Activated T-cell treated with anti-CD3 and anti-CD28 coated beads, Interleukin-2, amount 50 U/mL, for 24 hours (primary cell): Measurements from ENCODE around the gene CYTH1.
A peak's percentile ranks its signal among the peaks of the same experiment; 100 is the strongest.
"Not testable (repeated sequence)": the region's sequence is repeated elsewhere in the genome, so short reads cannot be mapped to it uniquely, and the experiment has no call there.

ENCODE experiments used
- DNase-seq: peaks from one replicate; pipeline ENCODE4 v3.0.0-alpha.2; 2020
- H3K27ac Mint-ChIP-seq: 2 replicates; pipeline ENCODE4 v1.8.0; 2020; ENCODE audit warnings: mild to moderate bottlenecking, mixed read lengths
- H3K27me3 Mint-ChIP-seq: 2 replicates; pipeline ENCODE4 v1.8.0; 2020; ENCODE audit warnings: mixed read lengths
- H3K36me3 Mint-ChIP-seq: 2 replicates; pipeline ENCODE4 v1.8.0; 2020; ENCODE audit warnings: low read depth, mixed read lengths
- H3K4me1 Mint-ChIP-seq: 2 replicates; pipeline ENCODE4 v1.8.0; 2020; ENCODE audit warnings: low read depth, mixed read lengths
- H3K4me3 Mint-ChIP-seq: 2 replicates; pipeline ENCODE4 v1.8.0; 2020; ENCODE audit warnings: mild to moderate bottlenecking, moderate library complexity, mixed read lengths
- H3K9me3 Mint-ChIP-seq: 2 replicates; pipeline ENCODE4 v1.8.0; 2020; ENCODE audit warnings: mixed read lengths

The CYTH1 gene

GRCh38 chr17:78785663-78786057 is 3.6 kb upstream of the CYTH1 start:
- DNase-seq = no peak
- no peak overlapping the region for H3K4me3 Mint-ChIP-seq
- peak overlapping the region; percentile 50 for H3K27ac Mint-ChIP-seq
- peaks cover 35% of the 10 kb centered on the region for H3K36me3 Mint-ChIP-seq
- H3K27me3 Mint-ChIP-seq = no peaks in the 10 kb centered on the region
- H3K4me1 Mint-ChIP-seq = peaks cover 49% of the 10 kb centered on the region
- H3K9me3 Mint-ChIP-seq = no peaks in the 10 kb centered on the region

- Mint-ChIP-seq H3K4me3 (peak overlapping the region; percentile 15), H3K9me3 (no peaks in the 10 kb centered on the region), H3K27ac (peak overlapping the region; percentile 24), H3K27me3 (no peaks in the 10 kb centered on the region), H3K4me1 (peaks cover 49% of the 10 kb centered on the region), H3K36me3 (peaks cover 34% of the 10 kb centered on the region)
- DNase-seq = no peak
Observed at GRCh38 chr17:78785011-78785662, 3.1 kb upstream of the CYTH1 start.

GRCh38 chr17:78784352-78784751 is 2.3 kb upstream of the CYTH1 start:
- peaks cover 50% of the 10 kb centered on the region for H3K4me1 Mint-ChIP-seq
- H3K27ac Mint-ChIP-seq = peak overlapping the region; percentile 90
- no peak overlapping the region for H3K4me3 Mint-ChIP-seq

DNA sequence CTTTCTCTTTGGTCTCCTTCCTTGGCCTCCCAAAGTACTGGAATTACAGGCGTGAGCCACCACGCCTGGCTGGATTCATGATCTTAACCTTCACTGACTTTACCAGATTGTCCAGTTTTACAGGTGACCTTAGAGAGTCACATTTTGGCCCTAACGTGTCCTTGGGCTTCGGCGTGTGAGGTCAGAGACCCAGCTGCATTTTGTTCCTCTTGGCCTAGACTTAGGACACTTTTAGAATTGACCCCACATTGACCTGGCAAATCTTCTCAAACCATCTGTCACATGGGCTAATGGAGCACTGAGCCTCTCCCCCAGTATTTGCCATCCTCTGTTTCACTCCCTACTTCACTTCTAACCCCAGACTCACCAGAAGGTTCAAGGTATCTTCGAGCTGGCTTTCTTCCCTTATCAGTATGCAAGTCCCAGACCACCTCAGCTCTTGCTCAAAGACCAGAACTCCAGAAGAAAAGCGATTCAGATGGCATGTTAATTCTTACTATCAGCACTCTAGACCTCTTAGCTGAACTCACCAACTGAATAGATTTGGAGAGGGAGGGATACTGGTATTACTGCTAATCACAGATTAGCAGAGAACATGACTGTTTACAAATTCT is 1.7 kb upstream of the CYTH1 start:
- H3K9me3 Mint-ChIP-seq = no peaks in the 10 kb centered on the region
- peak overlapping the region; percentile 31 for H3K4me3 Mint-ChIP-seq
- no peaks in the 10 kb centered on the region for H3K27me3 Mint-ChIP-seq
- no peak for DNase-seq
- H3K36me3 Mint-ChIP-seq = peaks cover 36% of the 10 kb centered on the region
- peaks cover 52% of the 10 kb centered on the region for H3K4me1 Mint-ChIP-seq
- H3K27ac Mint-ChIP-seq = peak overlapping the region; percentile 90

More at GRCh38 chr17:78784352-78784751, 2.3 kb upstream of the CYTH1 start:
- Mint-ChIP-seq H3K9me3 (no peaks in the 10 kb centered on the region), H3K27me3 (no peaks in the 10 kb centered on the region), H3K36me3 (peaks cover 36% of the 10 kb centered on the region)
- DNase-seq = no peak

GRCh38 chr17:78781104-78781892 is 775 bp downstream of the CYTH1 start:
- Mint-ChIP-seq H3K36me3 (peaks cover 24% of the 10 kb centered on the region), H3K27me3 (no peaks in the 10 kb centered on the region), H3K4me3 (peak overlapping the region; percentile 83), H3K9me3 (no peaks in the 10 kb centered on the region), H3K4me1 (peaks cover 51% of the 10 kb centered on the region), H3K27ac (peak overlapping the region; percentile 96)
- peak; percentile 76 for DNase-seq

DNA sequence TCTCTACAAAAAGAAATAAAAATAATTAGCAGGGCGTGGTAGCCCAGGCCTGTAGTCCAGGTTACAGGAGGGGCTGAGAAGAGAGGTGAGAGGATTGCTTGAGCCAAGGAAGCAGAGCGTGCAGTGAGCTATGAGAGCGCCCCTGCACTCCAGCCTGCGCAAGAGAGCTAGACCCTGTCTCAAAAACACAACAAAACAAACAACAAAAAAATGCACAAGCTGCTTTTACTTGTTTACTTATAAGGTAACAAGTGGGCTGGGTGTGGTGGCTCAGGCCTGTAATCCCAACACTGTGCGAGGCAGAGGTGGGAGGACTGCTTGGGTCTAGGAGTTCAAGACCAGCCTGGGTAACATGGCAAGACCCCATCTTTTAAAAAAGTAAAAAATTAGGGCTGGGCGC is 1.7 kb downstream of the CYTH1 start:
- Mint-ChIP-seq H3K27ac (peak overlapping the region; percentile 96), H3K27me3 (no peaks in the 10 kb centered on the region), H3K4me3 (peak overlapping the region; percentile 83), H3K36me3 (peaks cover 28% of the 10 kb centered on the region), H3K4me1 (peaks cover 56% of the 10 kb centered on the region), H3K9me3 (no peaks in the 10 kb centered on the region)
- peak; percentile 52 for DNase-seq

DNA sequence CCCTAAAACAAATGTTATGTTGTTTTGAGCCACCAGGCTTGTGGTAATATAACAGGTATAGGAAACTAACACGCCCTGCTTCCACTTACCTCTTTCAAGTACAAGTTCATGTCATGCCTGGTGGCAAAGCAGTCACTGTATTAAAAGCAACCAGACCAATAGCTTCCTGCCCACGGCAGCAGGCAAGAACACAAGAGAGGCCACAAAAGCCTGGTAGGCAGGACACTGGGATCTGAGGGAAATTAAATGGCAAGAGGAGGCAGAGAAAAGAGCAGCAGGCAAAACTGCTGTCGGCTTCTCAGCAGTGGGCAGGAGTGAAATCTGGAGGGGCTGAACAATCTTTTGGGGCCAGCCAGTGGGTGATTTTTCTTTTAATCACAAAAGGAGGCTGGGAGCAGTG is 2.2 kb downstream of the CYTH1 start:
- H3K4me3 Mint-ChIP-seq = peak overlapping the region; percentile 83
- H3K27me3 Mint-ChIP-seq = no peaks in the 10 kb centered on the region
- peaks cover 28% of the 10 kb centered on the region for H3K36me3 Mint-ChIP-seq
- H3K4me1 Mint-ChIP-seq = peaks cover 55% of the 10 kb centered on the region
- peak; percentile 63 for DNase-seq
- peak overlapping the region; percentile 96 for H3K27ac Mint-ChIP-seq
- no peaks in the 10 kb centered on the region for H3K9me3 Mint-ChIP-seq

DNA sequence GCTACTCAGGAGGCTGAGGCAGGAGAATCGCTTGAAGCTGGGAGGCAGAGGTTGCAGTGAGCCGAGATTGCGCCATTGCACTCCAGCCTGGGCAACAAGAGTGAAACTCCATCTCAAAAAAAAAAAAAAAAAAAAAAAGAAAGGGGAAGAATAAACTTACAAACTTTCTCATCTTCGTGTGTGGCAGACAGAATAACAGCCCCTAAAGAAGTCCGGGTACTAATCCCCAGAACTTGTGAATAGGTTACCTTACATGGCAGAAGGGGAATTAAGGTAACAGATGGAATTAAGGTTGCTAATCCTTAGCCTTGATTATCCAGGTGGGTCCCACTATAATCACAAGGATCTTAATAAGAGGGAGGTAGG is 2.8 kb downstream of the CYTH1 start:
- not testable (repeated sequence) for H3K27me3 Mint-ChIP-seq, H3K9me3 Mint-ChIP-seq, DNase-seq
- H3K27ac Mint-ChIP-seq = peak overlapping the region; percentile 96
- peaks cover 33% of the 10 kb centered on the region for H3K36me3 Mint-ChIP-seq
- peaks cover 57% of the 10 kb centered on the region for H3K4me1 Mint-ChIP-seq
- H3K4me3 Mint-ChIP-seq = peak overlapping the region; percentile 83

GRCh38 chr17:78777881-78778280 is 4.2 kb downstream of the CYTH1 start:
- Mint-ChIP-seq H3K36me3 (peaks cover 39% of the 10 kb centered on the region), H3K4me3 (peak overlapping the region; percentile 65), H3K27ac (peak overlapping the region; percentile 95), H3K27me3 (no peaks in the 10 kb centered on the region), H3K4me1 (peaks cover 57% of the 10 kb centered on the region), H3K9me3 (no peaks in the 10 kb centered on the region)
- no peak for DNase-seq

- peaks cover 48% of the 10 kb centered on the region for H3K36me3 Mint-ChIP-seq
Observed at GRCh38 chr17:78774956-78775571, 7.0 kb downstream of the CYTH1 start.

GRCh38 chr17:78774453-78774852 is 7.6 kb downstream of the CYTH1 start:
- Mint-ChIP-seq H3K27me3 (no peaks in the 10 kb centered on the region), H3K4me3 (peak overlapping the region; percentile 79), H3K27ac (peak overlapping the region; percentile 94), H3K4me1 (peaks cover 64% of the 10 kb centered on the region), H3K36me3 (peaks cover 42% of the 10 kb centered on the region), H3K9me3 (no peaks in the 10 kb centered on the region)
- peak; percentile 56 for DNase-seq

More at GRCh38 chr17:78774956-78775571, 7.0 kb downstream of the CYTH1 start:
- peak; percentile 77 for DNase-seq
- Mint-ChIP-seq H3K4me1 (peaks cover 70% of the 10 kb centered on the region), H3K27ac (peak overlapping the region; percentile 94), H3K9me3 (no peaks in the 10 kb centered on the region), H3K4me3 (peak overlapping the region; percentile 79), H3K27me3 (no peaks in the 10 kb centered on the region)

DNA sequence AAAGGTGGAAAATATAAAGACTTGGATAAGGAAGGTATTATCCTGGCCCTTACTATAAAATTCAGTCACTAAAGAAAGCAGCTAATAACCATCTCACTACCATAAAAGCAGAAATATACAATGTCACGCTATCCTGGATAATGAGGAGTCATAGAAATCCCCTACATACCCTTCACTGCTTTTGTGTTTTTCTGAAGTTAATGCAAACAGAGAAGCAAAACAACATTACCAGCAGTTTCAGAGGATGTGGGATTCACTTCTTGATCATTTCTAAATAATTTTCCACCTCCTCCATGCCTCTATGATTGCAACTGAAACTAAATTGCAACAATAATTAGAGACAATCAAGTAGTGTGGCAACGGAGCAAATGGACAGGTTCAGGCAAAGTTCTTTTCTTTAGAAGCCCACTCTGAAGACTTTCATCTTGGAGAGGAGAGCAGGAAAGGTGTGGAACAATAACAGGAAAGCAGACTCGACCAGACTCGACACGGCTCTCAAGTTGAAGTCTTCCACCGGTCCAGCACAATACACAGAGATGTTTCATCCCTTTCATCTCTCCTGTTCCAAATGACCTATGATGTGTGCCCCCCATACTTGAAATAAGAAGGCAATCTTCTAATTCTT is 10.2 kb downstream of the CYTH1 start:
- Mint-ChIP-seq H3K36me3 (peaks cover 34% of the 10 kb centered on the region), H3K27ac (peak overlapping the region; percentile 98), H3K4me3 (peak overlapping the region; percentile 75), H3K9me3 (no peaks in the 10 kb centered on the region), H3K4me1 (peaks cover 50% of the 10 kb centered on the region), H3K27me3 (no peaks in the 10 kb centered on the region)
- peak; percentile 42 for DNase-seq

GRCh38 chr17:78769196-78769773 is 12.8 kb downstream of the CYTH1 start:
- Mint-ChIP-seq H3K27ac (no peak overlapping the region), H3K27me3 (no peaks in the 10 kb centered on the region), H3K9me3 (no peaks in the 10 kb centered on the region), H3K4me1 (peaks cover 39% of the 10 kb centered on the region), H3K36me3 (peaks cover 32% of the 10 kb centered on the region), H3K4me3 (no peak overlapping the region)
- DNase-seq = peak; percentile 40

- Mint-ChIP-seq H3K27me3 (no peaks in the 10 kb centered on the region), H3K4me3 (no peak overlapping the region), H3K27ac (no peak overlapping the region), H3K9me3 (no peaks in the 10 kb centered on the region), H3K4me1 (peaks cover 41% of the 10 kb centered on the region), H3K36me3 (peaks cover 25% of the 10 kb centered on the region)
- DNase-seq = no peak
Observed at GRCh38 chr17:78767806-78768205, 14.3 kb downstream of the CYTH1 start.
